Activated CD4-positive, alpha-beta T cell treated with anti-CD3 and anti-CD28 coated beads for 48 hours (primary cell): ENCODE data around the gene ZNF549.

Experiments used
- DNase-seq: peaks from one replicate; pipeline ENCODE4 v3.0.0-alpha.2; 2020

The ZNF549 gene

GRCh38 chr19:57570707-57571106, 43.6 kb downstream of the ZNF549 start:
- DNase-seq = no peak

- no peak for DNase-seq
Measured at GRCh38 chr19:57572415-57572947, 45.3 kb downstream of the ZNF549 start.

- no peak for DNase-seq
Measured at GRCh38 chr19:57576661-57577060, 49.5 kb downstream of the ZNF549 start.

- peak; percentile 95 for DNase-seq
Measured at GRCh38 chr19:57578487-57579205, 51.5 kb downstream of the ZNF549 start, which contains the start of gene ZNF416. Gene ZNF416, minus strand, starts transcription at chr19:57578911. Its CDS starts 207 bp downstream, at chr19:57578704.

GRCh38 chr19:57583104-57583520, 56.0 kb downstream of the ZNF549 start:
- no peak for DNase-seq

- peak; percentile 88 for DNase-seq
Measured at GRCh38 chr19:57583521-57584416, 56.6 kb downstream of the ZNF549 start, which contains the start of gene ZIK1. Gene ZIK1, plus strand, starts transcription at chr19:57584145. Its CDS starts 212 bp downstream, at chr19:57584357.

- DNase-seq = no peak
Measured at GRCh38 chr19:57587529-57587928, 60.4 kb downstream of the ZNF549 start.

- DNase-seq = no peak
Measured at GRCh38 chr19:57599377-57599760, 72.2 kb downstream of the ZNF549 start.

- DNase-seq = peak; percentile 93
Measured at GRCh38 chr19:57599761-57600383, 72.7 kb downstream of the ZNF549 start, which contains the start of gene ZNF530. Gene ZNF530, plus strand, starts transcription at chr19:57599885. Its CDS starts 4,461 bp downstream, at chr19:57604346.

- no peak for DNase-seq
Measured at GRCh38 chr19:57606931-57607330, 79.8 kb downstream of the ZNF549 start.
